Activated CD4-positive, alpha-beta T cell treated with anti-CD3 and anti-CD28 coated beads for 36 hours (primary cell): ENCODE results near the gene ATP5F1B. TPM values are rescaled to one million over a fixed set of nuclear protein-coding genes. Genes with fewer than 3 reads are reported as not detected.

Experiments
- ATAC-seq: fragments of 200-7000 bp; cut with Tn5 transposase; one replicate; pipeline ENCODE4 v1.10.0; 2021; ENCODE audit warnings: mild to moderate bottlenecking, moderate library complexity
- CTCF ChIA-PET: fragments of 350-600 bp; sonication (Branson Sonifier 250); formaldehyde crosslinking; loops from one replicate; lab custom pipeline; 2021; ENCODE audit warnings: antibody characterized with exemption; lab: Charles Lee
- POLR2A ChIA-PET: fragments of 350-600 bp; sonication (Branson Sonifier 250); formaldehyde crosslinking; loops from one replicate; lab custom pipeline; 2021; ENCODE audit warnings: antibody characterized with exemption, inconsistent platforms; lab: Charles Lee
- DNase-seq: peaks from one replicate; pipeline ENCODE4 v3.0.0-alpha.2; 2020
- H3K27ac Mint-ChIP-seq: one replicate; pipeline ENCODE4 v1.8.0; 2021; ENCODE audit warnings: mixed read lengths
- H3K27me3 Mint-ChIP-seq: one replicate; pipeline ENCODE4 v1.8.0; 2021; ENCODE audit warnings: mixed read lengths
- H3K36me3 Mint-ChIP-seq: one replicate; pipeline ENCODE4 v1.8.0; 2021; ENCODE audit warnings: low read depth, mixed read lengths
- H3K4me1 Mint-ChIP-seq: one replicate; pipeline ENCODE4 v1.8.0; 2021; ENCODE audit warnings: mixed read lengths
- H3K4me3 Mint-ChIP-seq: one replicate; pipeline ENCODE4 v1.8.0; 2021; ENCODE audit warnings: mild to moderate bottlenecking, moderate library complexity, mixed read lengths
- H3K9me3 Mint-ChIP-seq: one replicate; pipeline ENCODE4 v1.8.0; 2021; ENCODE audit warnings: low read depth, mixed read lengths
- intact Hi-C, 2 experiments: fragments of 100-400 bp; cut with DNase I in 1 of 2; cut with micrococcal nuclease in 1 of 2; formaldehyde crosslinking; loops; one replicate each; pipeline versions ENCODE4 v1.14.2 to v1.15.1; 2022 to 2024; cut with DNase I, micrococcal nuclease
- total RNA-seq, 2 experiments: library from RNA; stranded (reverse); gene quantifications; one replicate each; pipeline ENCODE4 v1.2.3, GENCODE V29; 2021

Gene ATP5F1B
- total RNA-seq, 2 experiments from 2014 or later = 756 to 818 TPM

GRCh38 chr12:56591961-56592360 lies 53.8 kb downstream of the ATP5F1B start:
- no peak for ATAC-seq
- Mint-ChIP-seq H3K4me3 (no peak overlapping the region), H3K4me1 (no peaks in the 10 kb centered on the region), H3K9me3 (no peaks in the 10 kb centered on the region), H3K27me3 (no peaks in the 10 kb centered on the region), H3K27ac (no peak overlapping the region), H3K36me3 (peaks cover 3% of the 10 kb centered on the region)
- CTCF ChIA-PET = interaction anchor here (0.9 to 7.1 kb wide), 7 partner anchors 11 to 77 kb away, joined by 3 to 69 read pairs (median 4); no protein-coding TSS in a partner anchor
- POLR2A ChIA-PET = interaction anchor here (0.8 kb wide), 1 partner anchor 144 kb away, joined by 4 read pairs; no protein-coding TSS in a partner anchor
- intact Hi-C loops = no loop called here
- DNase-seq = no peak

GRCh38 chr12:56591126-56591525 lies 54.7 kb downstream of the ATP5F1B start:
- POLR2A ChIA-PET = no interaction called here
- Mint-ChIP-seq H3K27ac (no peak overlapping the region), H3K4me3 (no peak overlapping the region), H3K27me3 (no peaks in the 10 kb centered on the region), H3K4me1 (no peaks in the 10 kb centered on the region), H3K9me3 (no peaks in the 10 kb centered on the region), H3K36me3 (peaks cover 2% of the 10 kb centered on the region)
- intact Hi-C loops = no loop called here
- DNase-seq = no peak
- CTCF ChIA-PET = interaction anchor here (0.6 to 7.1 kb wide), 10 partner anchors 10 to 82 kb away, joined by 3 to 69 read pairs (median 3); no protein-coding TSS in a partner anchor
- ATAC-seq = no peak

GRCh38 chr12:56590237-56590830 lies 55.5 kb downstream of the ATP5F1B start:
- ATAC-seq (peak; percentile 71), DNase-seq (peak; percentile 49)
- Mint-ChIP-seq H3K27ac (no peak overlapping the region), H3K9me3 (no peaks in the 10 kb centered on the region), H3K4me3 (no peak overlapping the region), H3K4me1 (no peaks in the 10 kb centered on the region), H3K27me3 (no peaks in the 10 kb centered on the region), H3K36me3 (peaks cover under 1% of the 10 kb centered on the region)
- intact Hi-C loops = loop anchor here in 1 of 2 experiments (1.0 kb wide), 1 partner anchor 77 kb away; no protein-coding TSS in a partner anchor
- ChIA-PET POLR2A (interaction anchor here (0.5 to 0.6 kb wide), 2 partner anchors 16 to 99 kb away, joined by 3 read pairs; no protein-coding TSS in a partner anchor), CTCF (interaction anchor here (0.6 to 7.1 kb wide), 11 partner anchors 9 to 339 kb away, joined by 3 to 69 read pairs (median 4); partner anchors contain the start of gene RBMS2)

- Mint-ChIP-seq H3K27me3 (no peaks in the 10 kb centered on the region), H3K9me3 (no peaks in the 10 kb centered on the region), H3K36me3 (no peaks in the 10 kb centered on the region), H3K4me3 (no peak overlapping the region), H3K27ac (no peak overlapping the region), H3K4me1 (no peaks in the 10 kb centered on the region)
- CTCF ChIA-PET = interaction anchor here (0.6 to 7.1 kb wide), 12 partner anchors 8 to 339 kb away, joined by 3 to 69 read pairs (median 4); partner anchors contain the start of gene RBMS2
- POLR2A ChIA-PET = interaction anchor here (0.5 to 0.9 kb wide), 3 partner anchors 9 to 98 kb away, joined by 3 read pairs; no protein-coding TSS in a partner anchor
- DNase-seq (no peak), ATAC-seq (no peak)
- intact Hi-C loops = loop anchor here in 1 of 2 experiments (1.0 kb wide), 1 partner anchor 76 kb away; no protein-coding TSS in a partner anchor
Measured at GRCh38 chr12:56589783-56590182, 56.0 kb downstream of the ATP5F1B start.

Other genes with a start within 250 kb of the ATP5F1B start
- gene TIMELESS, start 196.6 kb downstream of the ATP5F1B start, total RNA-seq = 10 to 100 TPM; 46.3 to 47.3 TPM
- not detected for gene MIP, start 191.3 kb downstream of the ATP5F1B start, total RNA-seq
- 1 to 10 TPM; 3.1 TPM for gene SPRYD4, start 177.4 kb downstream of the ATP5F1B start, total RNA-seq
- 1 to 10 TPM; 8.7 TPM for gene GLS2, start 157.8 kb downstream of the ATP5F1B start, total RNA-seq
- 1 to 10 TPM; 5.0 to 7.0 TPM for gene RBMS2, start 124.2 kb downstream of the ATP5F1B start, total RNA-seq
- gene BAZ2A, start 15.7 kb downstream of the ATP5F1B start, total RNA-seq = 100 to 1,000 TPM in 1 of 2 experiments, 10 to 100 TPM in 1; 79.4 to 129 TPM
- 100 to 1,000 TPM; 284 to 386 TPM for gene PTGES3, start 42.3 kb upstream of the ATP5F1B start, total RNA-seq
- gene NACA, start 79.3 kb upstream of the ATP5F1B start, total RNA-seq = 1,000 to 10,000 TPM; 1,215 to 1,231 TPM
- 10 to 100 TPM; 81.3 to 83.7 TPM for gene PRIM1, start 106.3 kb upstream of the ATP5F1B start, total RNA-seq
- 1 to 10 TPM; 2.6 to 5.1 TPM for gene HSD17B6, start 117.3 kb upstream of the ATP5F1B start, total RNA-seq